H1 (cell line): ENCODE data around the gene GRAMD2A. TPM values are rescaled to one million over a fixed set of nuclear protein-coding genes. Genes with fewer than 3 reads are reported as not detected.

Experiments
- EP300 ChIP-seq, 2 experiments: IDR thresholded peaks; 1 replicate in 1 of 2; 2 replicates in 1 of 2; pipeline ENCODE4 v1.6.1; 2011 to 2012; ENCODE audit warnings: low read depth in 2 of 2, low read length in 2 of 2, mild to moderate bottlenecking in 2 of 2, borderline replicate concordance in 1 of 2, inconsistent platforms in 1 of 2, moderate library complexity in 1 of 2
- KDM1A ChIP-seq: fragments of 200-600, 300-600 bp; sonication (generic); IDR thresholded peaks from 2 replicates; pipeline ENCODE4 v1.7.1; 2016; ENCODE audit warnings: mild to moderate bottlenecking, low read length, borderline replicate concordance
- POU5F1 ChIP-seq: IDR thresholded peaks from 2 replicates; pipeline ENCODE4 v1.6.1; 2011; ENCODE audit warnings: low read depth, mild to moderate bottlenecking, low read length, moderate library complexity
- SP4 ChIP-seq: IDR thresholded peaks from 2 replicates; pipeline ENCODE4 v1.6.1; 2012; ENCODE audit warnings: low read length, inconsistent platforms
- polyA plus RNA-seq, 7 experiments: library from polyadenylated mRNA; depleted of rRNA in 3 of 7; stranded (reverse) in 5 of 7; unstranded in 2 of 7; fragments of >200 nt in 5 of 7; fragments of 200-250 nt in 2 of 7; gene quantifications; 1 replicate in 5 of 7; 2 replicates in 1 of 7; 4 replicates in 1 of 7; pipeline versions ENCODE4 v1.2.1 to v1.2.3, GENCODE V29; 2011 to 2013; ENCODE audit warnings: missing spikeins in 2 of 7, mixed read lengths in 2 of 7
- total RNA-seq: library from RNA; stranded (reverse); fragmentation: NEBNext Ultra II Directional; extraction: Animal tissue kit (Norgen Biotek cat#: 25700); gene quantifications from 2 replicates; pipeline ENCODE4 v1.2.1, GENCODE V29; 2021

GRAMD2A gene
- total and polyA plus RNA-seq, 2 of the 8 experiments (the other 6 are each of a cell fraction or from before 2014, with no cell fraction given): 0.57 to 1.5 TPM

DNA sequence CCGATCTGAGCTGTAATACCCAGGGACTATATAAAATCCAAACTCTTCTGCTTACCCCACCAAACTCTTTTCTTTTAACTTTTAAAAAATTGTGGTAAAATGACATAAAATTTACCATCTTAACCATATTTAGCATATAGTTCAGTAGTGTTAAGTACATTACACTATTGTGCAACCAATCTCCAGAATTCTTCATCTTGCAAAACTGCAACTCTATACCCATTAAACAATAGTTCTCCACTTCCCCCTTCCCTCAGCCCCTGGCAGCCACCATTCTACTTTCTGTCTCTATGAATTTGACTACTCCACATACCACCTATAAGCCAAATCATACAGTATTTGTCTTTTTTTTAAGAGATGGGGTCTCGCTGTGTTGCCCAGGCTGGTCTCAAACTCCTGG lies 40.7 kb downstream of the GRAMD2A start (continued):
- TF ChIP-seq KDM1A: no peak
- no peak for TF ChIP-seq POU5F1
- TF ChIP-seq EP300 (IDR thresholded peaks at IDR 0.05; ENCODE audit: borderline replicate concordance in 1 of 2, low read depth in 2 of 2, low read length in 2 of 2): no peak
- no peak for TF ChIP-seq SP4
